ENCODE data around the gene VAMP8. TPM values are rescaled to one million over a fixed set of nuclear protein-coding genes. Genes with fewer than 3 reads are reported as not detected.

The VAMP8 gene
- total RNA-seq, 1 donor from 2014 or later = 152 TPM

GRCh38 chr2:85604568-85605339 lies 27.4 kb downstream of the VAMP8 start:
- no peak overlapping the region for H3K4me3 ChIP-seq (ENCODE audit: low read depth, low read length)
- no peak for TF ChIP-seq CTCF (conservative IDR thresholded peaks at IDR 0.05; ENCODE audit: low read depth, low read length)
- DNase-seq (ENCODE audit: low read depth) = no peak

- DNase-seq (ENCODE audit: low read depth) = no peak
- no peak for TF ChIP-seq CTCF (conservative IDR thresholded peaks at IDR 0.05; ENCODE audit: low read depth, low read length)
- H3K4me3 ChIP-seq (ENCODE audit: low read depth, low read length) = no peak overlapping the region
Measured at GRCh38 chr2:85605406-85606115, 28.2 kb downstream of the VAMP8 start.

- no peak overlapping the region for H3K4me3 ChIP-seq (ENCODE audit: low read depth, low read length)
- TF ChIP-seq CTCF (conservative IDR thresholded peaks at IDR 0.05; ENCODE audit: low read depth, low read length) = no peak
Measured at GRCh38 chr2:85606116-85606455, 28.7 kb downstream of the VAMP8 start.

GRCh38 chr2:85607268-85608215 lies 30.2 kb downstream of the VAMP8 start:
- DNase-seq (ENCODE audit: low read depth) = no peak
- H3K4me3 ChIP-seq (ENCODE audit: low read depth, low read length) = no peak overlapping the region
- no peak for TF ChIP-seq CTCF (conservative IDR thresholded peaks at IDR 0.05; ENCODE audit: low read depth, low read length)

More at GRCh38 chr2:85606116-85606455, 28.7 kb downstream of the VAMP8 start:
- no peak for DNase-seq (ENCODE audit: low read depth)

- H3K4me3 ChIP-seq (ENCODE audit: low read depth, low read length) = peak overlapping the region; percentile 91
Measured at GRCh38 chr2:85611217-85611704, 33.9 kb downstream of the VAMP8 start.

More at GRCh38 chr2:85611217-85611704, 33.9 kb downstream of the VAMP8 start:
- DNase-seq (ENCODE audit: low read depth) = no peak
- TF ChIP-seq CTCF (conservative IDR thresholded peaks at IDR 0.05; ENCODE audit: low read depth, low read length) = no peak
